Suppressor macrophage treated with lipopolysaccharide for 1 hour (primary cell): ENCODE measurements around the gene ANKRD44.

Experiments
- DNase-seq, 3 donors: peaks; one replicate each; pipeline ENCODE4 v3.0.0-alpha.2; 2020 to 2022

ANKRD44 gene

GRCh38 chr2:197138506-197138905 lies 172.1 kb downstream of the ANKRD44 start:
- peak in 2 of 3 donors; percentile 41 to 51 for DNase-seq

GRCh38 chr2:197137826-197138477 lies 172.6 kb downstream of the ANKRD44 start:
- peak; percentile 28 to 62 (median 58) for DNase-seq

- DNase-seq: peak; percentile 73 to 77 (median 77)
Observed at GRCh38 chr2:197137231-197137630, 173.3 kb downstream of the ANKRD44 start.

GRCh38 chr2:197136452-197136851 lies 174.1 kb downstream of the ANKRD44 start:
- DNase-seq: no peak

- DNase-seq: no peak
Observed at GRCh38 chr2:197135806-197136205, 174.8 kb downstream of the ANKRD44 start.

- DNase-seq: no peak
Observed at GRCh38 chr2:197134206-197134605, 176.4 kb downstream of the ANKRD44 start.

GRCh38 chr2:197131558-197131855 lies 179.1 kb downstream of the ANKRD44 start:
- DNase-seq: no peak

GRCh38 chr2:197130318-197130717 lies 180.3 kb downstream of the ANKRD44 start:
- no peak for DNase-seq

GRCh38 chr2:197128897-197129296 lies 181.7 kb downstream of the ANKRD44 start:
- no peak for DNase-seq

- DNase-seq: no peak
Observed at GRCh38 chr2:197128126-197128525, 182.5 kb downstream of the ANKRD44 start.

- DNase-seq: no peak
Observed at GRCh38 chr2:197126630-197127352, 183.8 kb downstream of the ANKRD44 start.

- no peak for DNase-seq
Observed at GRCh38 chr2:197124639-197125390, 185.8 kb downstream of the ANKRD44 start.

- DNase-seq: no peak
Observed at GRCh38 chr2:197122821-197123220, 187.8 kb downstream of the ANKRD44 start.

GRCh38 chr2:197121756-197122385 lies 188.7 kb downstream of the ANKRD44 start:
- DNase-seq: no peak

- no peak for DNase-seq
Observed at GRCh38 chr2:197121255-197121654, 189.3 kb downstream of the ANKRD44 start.

GRCh38 chr2:197116306-197116879 lies 194.2 kb downstream of the ANKRD44 start:
- no peak for DNase-seq

GRCh38 chr2:197115325-197115724 lies 195.3 kb downstream of the ANKRD44 start:
- DNase-seq: no peak

- peak; percentile 46 to 66 (median 57) for DNase-seq
Observed at GRCh38 chr2:197113275-197113711, 197.3 kb downstream of the ANKRD44 start.

GRCh38 chr2:197109326-197109725 lies 201.3 kb downstream of the ANKRD44 start:
- DNase-seq: no peak

GRCh38 chr2:197108758-197109157 lies 201.8 kb downstream of the ANKRD44 start:
- DNase-seq: no peak

- no peak for DNase-seq
Observed at GRCh38 chr2:197107291-197108269, 203.0 kb downstream of the ANKRD44 start.

GRCh38 chr2:197103363-197103762 lies 207.2 kb downstream of the ANKRD44 start:
- no peak for DNase-seq
